Astrocyte of the cerebellum (primary cell): Measurements from ENCODE around the gene TMEM135.

ENCODE experiments used
- DNase-seq: peaks from one replicate; pipeline ENCODE4 v3.0.0-alpha.2; 2011; ENCODE audit warnings: low read depth
- H3K4me3 ChIP-seq: 2 replicates; pipeline ENCODE4 v1.5.1; 2011; ENCODE audit warnings: mild to moderate bottlenecking, low read depth, low read length, moderate library complexity
- CTCF ChIP-seq: IDR thresholded peaks from 2 replicates; pipeline ENCODE4 v1.5.1; 2012; ENCODE audit warnings: low read length, low read depth, moderate library complexity, mild to moderate bottlenecking; ENCODE audit errors: missing control alignments
- in situ Hi-C: cut with HindIII; loops from 2 replicates; pipeline ENCODE4 v1.10.0; 2017; ENCODE audit warnings: low sequenced_read_pairs

TMEM135 gene

GRCh38 chr11:87215236-87215635 is 177.5 kb downstream of the TMEM135 start:
- in situ Hi-C loops: no loop called here
- DNase-seq: no peak
- no peak for TF ChIP-seq CTCF
- no peak overlapping the region for H3K4me3 ChIP-seq

GRCh38 chr11:87219266-87219665 is 181.5 kb downstream of the TMEM135 start:
- no peak for DNase-seq
- no peak overlapping the region for H3K4me3 ChIP-seq
- in situ Hi-C loops: no loop called here
- no peak for TF ChIP-seq CTCF

GRCh38 chr11:87223816-87224215 is 186.1 kb downstream of the TMEM135 start:
- DNase-seq: peak; percentile 59
- in situ Hi-C loops: no loop called here
- TF ChIP-seq CTCF: no peak
- H3K4me3 ChIP-seq: no peak overlapping the region

- no peak overlapping the region for H3K4me3 ChIP-seq
- in situ Hi-C loops: no loop called here
- no peak for TF ChIP-seq CTCF
- no peak for DNase-seq
Observed at GRCh38 chr11:87224486-87224885, 186.8 kb downstream of the TMEM135 start.

- no peak for DNase-seq
- TF ChIP-seq CTCF: no peak
- in situ Hi-C loops: no loop called here
- H3K4me3 ChIP-seq: no peak overlapping the region
Observed at GRCh38 chr11:87228820-87229219, 191.1 kb downstream of the TMEM135 start.

GRCh38 chr11:87230995-87231394 is 193.3 kb downstream of the TMEM135 start:
- in situ Hi-C loops: no loop called here
- no peak for TF ChIP-seq CTCF
- DNase-seq: no peak
- H3K4me3 ChIP-seq: no peak overlapping the region

- DNase-seq: no peak
- no peak overlapping the region for H3K4me3 ChIP-seq
- in situ Hi-C loops: no loop called here
- TF ChIP-seq CTCF: no peak
Observed at GRCh38 chr11:87232320-87232719, 194.6 kb downstream of the TMEM135 start.
